PC-9 (cell line): ENCODE measurements around the gene CEP57. TPM values are rescaled to one million over a fixed set of nuclear protein-coding genes. Genes with fewer than 3 reads are reported as not detected.
A peak's percentile ranks its signal among the peaks of the same experiment; 100 is the strongest.

Experiments
- BruUV-seq: library from RNA; stranded (reverse); fragments of 400-500 nt; replicated peaks from 2 replicates; lab custom pipeline; 2021; lab: Mats Ljungman, UMichigan
- CTCF ChIA-PET: fragments of 300-600 bp; sonication (Branson Sonifier 250); formaldehyde crosslinking; loops from one replicate; lab custom pipeline; 2022; ENCODE audit warnings: antibody characterized with exemption; lab: Charles Lee
- POLR2A ChIA-PET: fragments of 300-600 bp; sonication (Branson Sonifier 250); formaldehyde crosslinking; loops from one replicate; lab custom pipeline; 2022; ENCODE audit warnings: antibody characterized with exemption; ENCODE audit not compliant: unreplicated experiment; lab: Charles Lee
- DNase-seq, 2 experiments: peaks; one replicate each; pipeline versions ENCODE4 v3.0.0 to v3.0.0-alpha.2; 2015 to 2022; ENCODE audit warnings: mixed read lengths in 1 of 2
- H2AFZ ChIP-seq: fragments of 200-600 bp; sonication (generic); 2 replicates; pipeline ENCODE4 v1.8.1; 2017; ENCODE audit warnings: antibody characterized with exemption
- H3F3A ChIP-seq: fragments of 200-600 bp; sonication (generic); 2 replicates; pipeline ENCODE4 v1.8.1; 2017; ENCODE audit warnings: antibody characterized with exemption, mild to moderate bottlenecking, low read depth; ENCODE audit not compliant: insufficient read depth
- H3K27ac ChIP-seq: fragments of 200-600 bp; sonication (generic); 2 replicates; pipeline ENCODE4 v1.6.1; 2016; ENCODE audit warnings: mixed run types
- H3K27me3 ChIP-seq: fragments of 200-600 bp; sonication (generic); 2 replicates; pipeline ENCODE4 v1.6.1; 2016; ENCODE audit warnings: low read depth, mixed run types; ENCODE audit not compliant: insufficient read depth
- H3K36me3 ChIP-seq: fragments of 200-600 bp; sonication (generic); 2 replicates; pipeline ENCODE4 v1.6.1; 2016; ENCODE audit warnings: low read depth, mixed run types
- H3K4me1 ChIP-seq: fragments of 200-600 bp; sonication (generic); replicated peaks from 2 replicates; pipeline ENCODE4 v1.6.1; 2016; ENCODE audit warnings: mixed run types; ENCODE audit not compliant: insufficient read depth
- H3K4me2 ChIP-seq: fragments of 200-600 bp; sonication (generic); 2 replicates; pipeline ENCODE4 v1.6.1; 2017; ENCODE audit warnings: mixed run types
- H3K4me3 ChIP-seq: fragments of 200-600 bp; sonication (generic); 2 replicates; pipeline ENCODE4 v1.6.1; 2016; ENCODE audit warnings: mixed run types
- H3K79me2 ChIP-seq: fragments of 200-600 bp; sonication (generic); 2 replicates; pipeline ENCODE4 v1.6.1; 2017; ENCODE audit warnings: low read depth, mixed run types
- H3K9me2 ChIP-seq: fragments of 200-600 bp; sonication (generic); 2 replicates; pipeline ENCODE4 v1.8.1; 2017; ENCODE audit warnings: mild to moderate bottlenecking; ENCODE audit not compliant: insufficient read depth
- H3K9me3 ChIP-seq: fragments of 200-600 bp; sonication (generic); 2 replicates; pipeline ENCODE4 v1.8.1; 2016; ENCODE audit warnings: low read depth; ENCODE audit not compliant: insufficient read depth
- H4K20me1 ChIP-seq: fragments of 200-600 bp; sonication (generic); 2 replicates; pipeline ENCODE4 v1.8.1; 2017; ENCODE audit not compliant: insufficient read depth
- EZH2 ChIP-seq: fragments of 200-600 bp; sonication (generic); IDR thresholded peaks from 2 replicates; pipeline ENCODE4 v1.8.0; 2017; ENCODE audit warnings: antibody characterized with exemption, low read depth
- intact Hi-C: fragments of 100-400 bp; cut with micrococcal nuclease; formaldehyde crosslinking; loops from one replicate; pipeline ENCODE4 v1.10.0; 2022; ENCODE audit not compliant: unreplicated experiment
- total RNA-seq: library from RNA; stranded (reverse); gene quantifications from 2 replicates; pipeline ENCODE4 v1.2.3, GENCODE V29; 2021
- TF ChIP-seq, protein P1 (sequence below): fragments of 200-600 bp; sonication (generic); conservative IDR thresholded peaks from 2 replicates; pipeline ENCODE4 v1.6.1; 2017; ENCODE audit warnings: mixed run types, antibody characterized with exemption, mild to moderate bottlenecking, moderate library complexity

CEP57 gene
- total RNA-seq, 1 experiment from 2014 or later: 64.5 TPM

DNA sequence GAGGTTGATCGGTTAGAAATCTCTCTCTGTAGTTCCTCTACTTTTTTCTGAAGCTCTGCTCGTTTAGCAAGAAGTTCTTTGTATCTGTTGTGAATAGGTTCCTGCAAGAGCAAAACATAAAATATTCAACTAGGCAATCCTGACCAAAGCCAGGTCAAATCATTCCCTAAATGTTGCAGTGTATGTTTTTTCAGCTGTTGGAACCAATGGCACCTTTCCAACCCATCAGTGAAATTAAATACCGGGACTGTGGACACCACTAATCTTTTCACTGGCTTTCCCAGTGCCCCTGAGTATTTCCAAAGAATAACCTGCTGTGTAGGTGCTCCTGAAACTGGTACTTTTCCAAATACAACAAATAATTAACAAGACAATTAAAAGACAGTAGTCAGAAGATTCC is 45.1 kb downstream of the CEP57 start:
- no peaks in the 10 kb centered on the region for H4K20me1 ChIP-seq
- BruUV-seq: no TSS peak
- TF ChIP-seq, protein P1, sequence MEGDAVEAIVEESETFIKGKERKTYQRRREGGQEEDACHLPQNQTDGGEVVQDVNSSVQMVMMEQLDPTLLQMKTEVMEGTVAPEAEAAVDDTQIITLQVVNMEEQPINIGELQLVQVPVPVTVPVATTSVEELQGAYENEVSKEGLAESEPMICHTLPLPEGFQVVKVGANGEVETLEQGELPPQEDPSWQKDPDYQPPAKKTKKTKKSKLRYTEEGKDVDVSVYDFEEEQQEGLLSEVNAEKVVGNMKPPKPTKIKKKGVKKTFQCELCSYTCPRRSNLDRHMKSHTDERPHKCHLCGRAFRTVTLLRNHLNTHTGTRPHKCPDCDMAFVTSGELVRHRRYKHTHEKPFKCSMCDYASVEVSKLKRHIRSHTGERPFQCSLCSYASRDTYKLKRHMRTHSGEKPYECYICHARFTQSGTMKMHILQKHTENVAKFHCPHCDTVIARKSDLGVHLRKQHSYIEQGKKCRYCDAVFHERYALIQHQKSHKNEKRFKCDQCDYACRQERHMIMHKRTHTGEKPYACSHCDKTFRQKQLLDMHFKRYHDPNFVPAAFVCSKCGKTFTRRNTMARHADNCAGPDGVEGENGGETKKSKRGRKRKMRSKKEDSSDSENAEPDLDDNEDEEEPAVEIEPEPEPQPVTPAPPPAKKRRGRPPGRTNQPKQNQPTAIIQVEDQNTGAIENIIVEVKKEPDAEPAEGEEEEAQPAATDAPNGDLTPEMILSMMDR: no peak
- no peak for TF ChIP-seq EZH2
- CTCF ChIA-PET: interaction anchor here (0.6 to 2.4 kb wide), 5 partner anchors 421 to 589 kb away, joined by 3 to 11 read pairs (median 7); partner anchors contain the start of gene MAML2
- no peaks in the 10 kb centered on the region for H3K79me2 ChIP-seq
- H3K4me1 ChIP-seq: no peaks in the 10 kb centered on the region
- no peak for DNase-seq
- no peak overlapping the region for H3K4me2 ChIP-seq
- H2AFZ ChIP-seq: no peak overlapping the region
- no peak overlapping the region for H3K4me3 ChIP-seq
- POLR2A ChIA-PET: interaction anchor here (0.6 to 0.9 kb wide), 3 partner anchors 47 to 504 kb away, joined by 3 to 6 read pairs (median 4); no protein-coding TSS in a partner anchor
- no peaks in the 10 kb centered on the region for H3K9me3 ChIP-seq
- intact Hi-C loops: loop anchor here (10.0 kb wide), 1 partner anchor 389 kb away; no protein-coding TSS in a partner anchor
- peaks cover 59% of the 10 kb centered on the region for H3K36me3 ChIP-seq
- H3K27me3 ChIP-seq: no peaks in the 10 kb centered on the region
- no peak overlapping the region for H3K27ac ChIP-seq
- no peaks in the 10 kb centered on the region for H3K9me2 ChIP-seq
- peaks cover 61% of the 10 kb centered on the region for H3F3A ChIP-seq

DNA sequence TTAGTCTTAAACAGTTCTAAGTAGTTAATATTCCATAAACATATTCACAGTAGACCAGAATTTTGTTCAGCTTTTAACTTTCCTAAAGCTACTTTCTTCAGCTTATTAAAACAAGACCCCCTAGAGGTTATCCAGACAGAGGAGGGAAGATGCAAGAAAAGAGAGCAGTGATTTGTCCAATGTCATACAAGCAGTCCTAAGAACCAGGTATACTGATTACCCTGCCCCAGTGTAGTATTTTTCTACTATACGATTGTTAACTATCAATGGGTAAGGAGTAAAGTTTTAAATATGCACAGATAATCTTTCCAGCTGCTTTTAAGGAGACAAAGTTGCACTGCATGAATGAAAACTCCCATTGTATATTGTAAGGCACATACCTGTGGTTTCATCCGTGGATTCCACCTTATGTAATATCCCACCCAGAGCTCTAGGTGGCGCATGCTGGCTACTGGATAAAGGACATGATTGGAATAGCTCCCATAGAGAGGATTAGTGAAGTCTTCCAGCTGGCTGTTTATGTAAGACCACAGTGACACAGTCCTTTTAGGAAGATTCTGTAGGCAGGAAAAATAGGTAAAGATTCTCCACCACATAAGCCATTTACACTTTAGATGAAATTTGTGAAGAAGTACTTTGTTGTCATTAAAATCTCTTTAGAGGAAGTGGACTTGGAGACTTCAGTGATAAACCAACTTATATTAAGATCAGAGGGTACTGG is 45.6 kb downstream of the CEP57 start:
- Histone ChIP-seq H3F3A (peaks cover 56% of the 10 kb centered on the region), H3K4me2 (no peak overlapping the region), H2AFZ (no peak overlapping the region), H3K27me3 (no peaks in the 10 kb centered on the region), H3K4me3 (no peak overlapping the region), H3K27ac (peak overlapping the region; percentile 38), H3K4me1 (no peaks in the 10 kb centered on the region), H3K79me2 (no peaks in the 10 kb centered on the region), H3K9me3 (no peaks in the 10 kb centered on the region), H3K36me3 (peaks cover 58% of the 10 kb centered on the region), H3K9me2 (no peaks in the 10 kb centered on the region), H4K20me1 (no peaks in the 10 kb centered on the region)
- no peak for TF ChIP-seq EZH2
- TF ChIP-seq, protein P1: peak; percentile 97
- POLR2A ChIA-PET: interaction anchor here (0.6 to 0.9 kb wide), 5 partner anchors 47 to 503 kb away, joined by 3 to 8 read pairs (median 5); no protein-coding TSS in a partner anchor
- intact Hi-C loops: loop anchor here (1.0 to 10.0 kb wide), 4 partner anchors 389 to 587 kb away; partner anchors contain the start of gene MAML2
- no TSS peak for BruUV-seq
- peak; percentile 76 to 89 for DNase-seq
- CTCF ChIA-PET: interaction anchor here (0.6 to 2.4 kb wide), 6 partner anchors 420 to 589 kb away, joined by 3 to 11 read pairs (median 6); partner anchors contain the start of genes CCDC82, JRKL and MAML2

DNA sequence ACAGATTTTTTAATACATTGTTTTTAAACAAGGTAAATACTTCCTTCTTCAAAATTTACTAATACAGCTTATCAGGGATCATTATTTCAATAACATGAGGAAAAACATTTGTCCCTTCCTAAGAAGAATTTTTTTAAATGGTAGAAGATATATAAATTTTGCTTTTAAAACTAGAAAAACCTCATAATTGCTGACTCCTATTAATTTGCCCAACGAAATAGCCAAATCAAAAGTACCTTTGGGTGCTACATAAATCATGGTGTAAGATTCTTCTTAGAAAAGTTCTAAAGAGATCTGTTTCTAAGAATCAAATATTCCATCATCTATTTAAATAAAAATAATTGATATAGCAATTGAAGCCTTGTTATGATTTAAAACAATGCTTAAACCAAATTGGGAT is 54.9 kb downstream of the CEP57 start:
- POLR2A ChIA-PET: no interaction called here

More for the DNA sequence above, 54.9 kb downstream of the CEP57 start:
- peaks cover 51% of the 10 kb centered on the region for H3K36me3 ChIP-seq
- no peaks in the 10 kb centered on the region for H3K27me3 ChIP-seq
- no peaks in the 10 kb centered on the region for H4K20me1 ChIP-seq
- no peak for DNase-seq
- no peaks in the 10 kb centered on the region for H3K9me2 ChIP-seq
- H3K27ac ChIP-seq: no peak overlapping the region
- H3K79me2 ChIP-seq: no peaks in the 10 kb centered on the region
- no peaks in the 10 kb centered on the region for H3K9me3 ChIP-seq
- no peak overlapping the region for H2AFZ ChIP-seq
- TF ChIP-seq, protein P1: no peak
- TF ChIP-seq EZH2: no peak
- H3K4me1 ChIP-seq: no peaks in the 10 kb centered on the region
- peaks cover 17% of the 10 kb centered on the region; the same call in 1 of the 2 replicates for H3F3A ChIP-seq
- BruUV-seq: no TSS peak
- CTCF ChIA-PET: no interaction called here
- no peak overlapping the region for H3K4me3 ChIP-seq
- intact Hi-C loops: loop anchor here (5.0 kb wide), 1 partner anchor 192 kb away; no protein-coding TSS in a partner anchor
- H3K4me2 ChIP-seq: no peak overlapping the region
